GM21515 (cell line): ENCODE measurements around the gene ENAH.
"Not testable (repeated sequence)": the region's sequence is repeated elsewhere in the genome, so short reads cannot be mapped to it uniquely, and the experiment has no call there.

ENCODE experiments used
- ATAC-seq: cut with Tn5 transposase; IDR thresholded peaks from one replicate; pipeline ENCODE4 v1.9.1; 2021; ENCODE audit not compliant: unreplicated experiment

ENAH gene

GRCh38 chr1:225476100-225476511, 176.8 kb downstream of the ENAH start:
- ATAC-seq, result no peak

- ATAC-seq, result peak; percentile 75
Measured at GRCh38 chr1:225474986-225475820, 177.7 kb downstream of the ENAH start.

GRCh38 chr1:225474439-225474985, 178.4 kb downstream of the ENAH start:
- peak; percentile 12 for ATAC-seq

GRCh38 chr1:225473676-225474438, 179.1 kb downstream of the ENAH start:
- not testable (repeated sequence) for ATAC-seq

GRCh38 chr1:225473266-225473665, 179.7 kb downstream of the ENAH start:
- not testable (repeated sequence) for ATAC-seq

GRCh38 chr1:225471453-225472301, 181.2 kb downstream of the ENAH start:
- ATAC-seq, result no peak

GRCh38 chr1:225471109-225471452, 181.8 kb downstream of the ENAH start:
- no peak for ATAC-seq

GRCh38 chr1:225470211-225471108, 182.5 kb downstream of the ENAH start:
- no peak for ATAC-seq

GRCh38 chr1:225469051-225469450, 183.9 kb downstream of the ENAH start:
- ATAC-seq, result no peak

- ATAC-seq, result peak; percentile 17
Measured at GRCh38 chr1:225468270-225469020, 184.5 kb downstream of the ENAH start.

GRCh38 chr1:225467193-225468020, 185.5 kb downstream of the ENAH start:
- ATAC-seq, result peak; percentile 96

GRCh38 chr1:225466848-225467192, 186.1 kb downstream of the ENAH start:
- no peak for ATAC-seq

GRCh38 chr1:225465793-225466517, 187.0 kb downstream of the ENAH start:
- no peak for ATAC-seq

GRCh38 chr1:225464851-225465792, 187.8 kb downstream of the ENAH start:
- ATAC-seq, result no peak

- no peak for ATAC-seq
Measured at GRCh38 chr1:225462714-225463574, 190.0 kb downstream of the ENAH start.

- no peak for ATAC-seq
Measured at GRCh38 chr1:225462429-225462713, 190.6 kb downstream of the ENAH start.
